PC-3 (cell line): ENCODE results near the gene IGFBP2. TPM values are rescaled to one million over a fixed set of nuclear protein-coding genes. Genes with fewer than 3 reads are reported as not detected.

Experiments used
- ATAC-seq: fragments of 200-7000 bp; cut with Tn5 transposase; 2 replicates; pipeline ENCODE4 v1.9.1; 2020; ENCODE audit warnings: mild to moderate bottlenecking, moderate library complexity
- BruUV-seq: library from RNA; stranded (reverse); fragments of 400-500 nt; replicated peaks from 2 replicates; lab custom pipeline; 2021; lab: Mats Ljungman, UMichigan
- CTCF ChIA-PET: fragments of 300-600 bp; sonication (Branson Sonifier 250); formaldehyde crosslinking; loops from one replicate; lab custom pipeline; 2022; ENCODE audit warnings: antibody characterized with exemption; lab: Charles Lee
- POLR2A ChIA-PET: fragments of 300-600 bp; sonication (Branson Sonifier 250); formaldehyde crosslinking; loops from one replicate; lab custom pipeline; 2022; ENCODE audit warnings: antibody characterized with exemption; ENCODE audit not compliant: unreplicated experiment; lab: Charles Lee
- DNase-seq: peaks from one replicate; pipeline ENCODE4 v3.0.0-alpha.2; 2015
- H2AFZ ChIP-seq: fragments of 300-600 bp; sonication (generic); 2 replicates; pipeline ENCODE4 v1.6.0; 2016; ENCODE audit warnings: antibody characterized with exemption, low read length
- H3F3A ChIP-seq: fragments of 300-600 bp; sonication (generic); one replicate; pipeline ENCODE4 v1.6.0; 2017; ENCODE audit warnings: antibody characterized with exemption, low read length, control low read depth, mild to moderate bottlenecking; ENCODE audit not compliant: unreplicated experiment
- H3K27ac ChIP-seq: fragments of 300-600 bp; sonication (generic); 2 replicates; pipeline ENCODE4 v1.5.1; 2016; ENCODE audit warnings: mild to moderate bottlenecking, low read length
- H3K27me3 ChIP-seq: fragments of 300-600 bp; sonication (generic); 2 replicates; pipeline ENCODE4 v1.6.1; 2016; ENCODE audit warnings: low read length, mixed read lengths
- H3K36me3 ChIP-seq: fragments of 300-600 bp; sonication (generic); 2 replicates; pipeline ENCODE4 v1.6.1; 2016; ENCODE audit warnings: low read depth, mixed run types, low read length, mixed read lengths
- H3K4me1 ChIP-seq: fragments of 300-600 bp; sonication (generic); 2 replicates; pipeline ENCODE4 v1.5.1; 2016; ENCODE audit warnings: low read length; ENCODE audit not compliant: insufficient read depth
- H3K4me2 ChIP-seq: fragments of 300-600 bp; sonication (generic); 2 replicates; pipeline ENCODE4 v1.6.0; 2016; ENCODE audit warnings: low read length
- H3K4me3 ChIP-seq: fragments of 300-600 bp; sonication (generic); 2 replicates; pipeline ENCODE4 v1.5.1; 2016; ENCODE audit warnings: mild to moderate bottlenecking, low read length, mixed read lengths
- H3K79me2 ChIP-seq: fragments of 300-600 bp; sonication (generic); 2 replicates; pipeline ENCODE4 v1.6.1; 2017; ENCODE audit warnings: low read length, mixed read lengths
- H3K9ac ChIP-seq: fragments of 300-600 bp; sonication (generic); 2 replicates; pipeline ENCODE4 v1.6.0; 2016; ENCODE audit warnings: mild to moderate bottlenecking, low read length
- H3K9me2 ChIP-seq: fragments of 300-600 bp; sonication (generic); replicated peaks from 2 replicates; pipeline ENCODE4 v1.6.1; 2016; ENCODE audit warnings: mixed run types, low read length, mixed read lengths
- H3K9me3 ChIP-seq: fragments of 300-600 bp; sonication (generic); 2 replicates; pipeline ENCODE4 v1.6.1; 2016; ENCODE audit warnings: low read length, mixed read lengths
- H4K20me1 ChIP-seq: fragments of 300-600 bp; sonication (generic); 2 replicates; pipeline ENCODE4 v1.6.1; 2016; ENCODE audit warnings: low read length, mixed read lengths
- CTCF ChIP-seq: fragments of 300-600 bp; sonication (generic); conservative IDR thresholded peaks from 2 replicates; pipeline ENCODE4 v1.5.1; 2017; ENCODE audit warnings: antibody characterized with exemption, low read depth, mild to moderate bottlenecking, low read length
- EZH2 ChIP-seq: fragments of 300-600 bp; sonication (generic); IDR thresholded peaks from one replicate; pipeline ENCODE4 v1.6.1; 2017; ENCODE audit warnings: antibody characterized with exemption, mild to moderate bottlenecking, low read length; ENCODE audit not compliant: unreplicated experiment
- EZH2phosphoT487 ChIP-seq: fragments of 300-600 bp; sonication (generic); IDR thresholded peaks from 2 replicates; pipeline ENCODE4 v1.6.1; 2018; ENCODE audit warnings: mild to moderate bottlenecking, antibody characterized with exemption, low read length, borderline replicate concordance
- intact Hi-C: fragments of 100-400 bp; cut with micrococcal nuclease; formaldehyde crosslinking; loops from 2 replicates; pipeline ENCODE4 v1.9.0; 2023
- total RNA-seq: library from RNA; depleted of rRNA; stranded (reverse); fragments of >200 nt; gene quantifications from 2 replicates; pipeline ENCODE4 v1.2.3, GENCODE V29; 2014

The IGFBP2 gene
- total RNA-seq, 1 experiment from 2014 or later: 174 TPM

- H3F3A ChIP-seq: no peaks in the 10 kb centered on the region
- H3K27me3 ChIP-seq: no peaks in the 10 kb centered on the region
- no peak overlapping the region for H3K4me3 ChIP-seq
- intact Hi-C loops: no loop called here
- H3K9me2 ChIP-seq: no peaks in the 10 kb centered on the region
- H3K9ac ChIP-seq: no peak overlapping the region
- CTCF ChIA-PET: no interaction called here
- H3K4me2 ChIP-seq: no peak overlapping the region
- H3K27ac ChIP-seq: no peak overlapping the region
- H3K79me2 ChIP-seq: no peaks in the 10 kb centered on the region
- no TSS peak for BruUV-seq
- no peaks in the 10 kb centered on the region for H3K9me3 ChIP-seq
- H3K36me3 ChIP-seq: no peaks in the 10 kb centered on the region
- POLR2A ChIA-PET: no interaction called here
- H3K4me1 ChIP-seq: peaks cover 9% of the 10 kb centered on the region
- DNase-seq (no peak), ATAC-seq (no peak)
- TF ChIP-seq EZH2phosphoT487 (no peak), EZH2 (no peak), CTCF (no peak)
- no peaks in the 10 kb centered on the region for H4K20me1 ChIP-seq
- no peak overlapping the region for H2AFZ ChIP-seq
Measured at GRCh38 chr2:216608525-216608924, 24.7 kb upstream of the IGFBP2 start.

- no peak overlapping the region for H2AFZ ChIP-seq
- H3K36me3 ChIP-seq: no peaks in the 10 kb centered on the region
- ATAC-seq (no peak), DNase-seq (no peak)
- no TSS peak for BruUV-seq
- H3K79me2 ChIP-seq: no peaks in the 10 kb centered on the region
- no peaks in the 10 kb centered on the region for H3K4me1 ChIP-seq
- ChIA-PET CTCF (no interaction called here), POLR2A (no interaction called here)
- H3K4me3 ChIP-seq: no peak overlapping the region
- H3K4me2 ChIP-seq: no peak overlapping the region
- H3K9me3 ChIP-seq: no peaks in the 10 kb centered on the region
- no peaks in the 10 kb centered on the region for H3F3A ChIP-seq
- no peaks in the 10 kb centered on the region for H4K20me1 ChIP-seq
- TF ChIP-seq EZH2: no peak
- TF ChIP-seq EZH2phosphoT487: no peak
- TF ChIP-seq CTCF: no peak
- intact Hi-C loops: no loop called here
- H3K27me3 ChIP-seq: no peaks in the 10 kb centered on the region
- no peak overlapping the region for H3K9ac ChIP-seq
- H3K27ac ChIP-seq: no peak overlapping the region
- no peaks in the 10 kb centered on the region for H3K9me2 ChIP-seq
Measured at GRCh38 chr2:216615298-216616082, 17.7 kb upstream of the IGFBP2 start.

GRCh38 chr2:216616083-216616678 is 17.0 kb upstream of the IGFBP2 start:
- ChIA-PET CTCF (no interaction called here), POLR2A (no interaction called here)
- H3K9me2 ChIP-seq: no peaks in the 10 kb centered on the region
- H3K27ac ChIP-seq: no peak overlapping the region
- no peaks in the 10 kb centered on the region for H3F3A ChIP-seq
- H3K36me3 ChIP-seq: no peaks in the 10 kb centered on the region
- H3K79me2 ChIP-seq: no peaks in the 10 kb centered on the region
- TF ChIP-seq EZH2: no peak
- no peak for TF ChIP-seq CTCF
- TF ChIP-seq EZH2phosphoT487: no peak
- DNase-seq (no peak), ATAC-seq (no peak)
- no peaks in the 10 kb centered on the region for H3K27me3 ChIP-seq
- no peaks in the 10 kb centered on the region for H4K20me1 ChIP-seq
- intact Hi-C loops: no loop called here
- no peak overlapping the region for H3K4me2 ChIP-seq
- no peaks in the 10 kb centered on the region for H3K4me1 ChIP-seq
- H2AFZ ChIP-seq: no peak overlapping the region
- BruUV-seq: no TSS peak
- no peak overlapping the region for H3K9ac ChIP-seq
- no peak overlapping the region for H3K4me3 ChIP-seq
- H3K9me3 ChIP-seq: no peaks in the 10 kb centered on the region
